ENCODE data around the gene TRPC4AP. TPM values are rescaled to one million over a fixed set of nuclear protein-coding genes. Genes with fewer than 3 reads are reported as not detected.

TRPC4AP gene
- total RNA-seq, 1 experiment from 2014 or later, result 48.6 TPM

DNA sequence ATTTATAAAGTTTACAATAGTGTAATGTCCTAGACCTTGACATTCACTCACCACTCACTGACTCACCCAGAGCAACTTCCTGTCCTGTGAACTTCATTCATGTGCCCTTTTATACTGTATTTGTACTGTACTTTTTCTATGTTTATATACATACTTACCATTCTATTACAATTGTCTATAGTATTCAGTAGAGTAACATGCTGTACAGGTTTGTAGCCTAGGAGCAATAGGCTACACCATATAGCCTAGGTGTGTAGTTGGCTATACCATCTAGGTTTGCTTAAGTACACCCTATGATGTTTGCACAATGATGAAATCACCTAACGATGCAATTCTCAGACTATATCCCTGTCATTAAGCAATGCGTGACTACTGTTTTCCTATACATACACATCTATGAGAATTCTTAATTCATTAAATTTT, 37.1 kb upstream of the TRPC4AP start:
- ATAC-seq (no peak), DNase-seq (ENCODE audit: low read depth, low spot score) (no peak)
- Histone ChIP-seq H3K9ac (ENCODE audit: low read length) (no peak overlapping the region), H3K9me2 (ENCODE audit: insufficient read depth) (no peaks in the 10 kb centered on the region), H3K27me3 (ENCODE audit: insufficient read depth, low read length) (no peaks in the 10 kb centered on the region), H3K4me1 (ENCODE audit: control insufficient read depth in 1 of 2, insufficient read depth in 2 of 2, low read length in 2 of 2) (no peaks in the 10 kb centered on the region), H2AFZ (ENCODE audit: low read depth, low read length, poor library complexity, severe bottlenecking) (no peak overlapping the region), H3K27ac (ENCODE audit: low read depth, low read length) (no peak overlapping the region), H3K79me2 (ENCODE audit: insufficient read depth, low read length) (no peaks in the 10 kb centered on the region), H3K4me3 (replicated peaks in 1 of 2; ENCODE audit: low read depth in 1 of 2, low read length in 2 of 2) (no peak overlapping the region), H3K9me3 (ENCODE audit: control insufficient read depth in 1 of 2, insufficient read depth in 1 of 2, low read depth in 1 of 2, low read length in 2 of 2) (no peaks in the 10 kb centered on the region), H3K4me2 (ENCODE audit: low read length) (no peak overlapping the region), H3K36me3 (ENCODE audit: control insufficient read depth in 1 of 2, insufficient read depth in 2 of 2, low read length in 2 of 2) (peaks cover 4 to 12% of the 10 kb centered on the region in 2 experiments), H4K20me1 (ENCODE audit: insufficient read depth) (no peaks in the 10 kb centered on the region)
- POLR2A ChIA-PET, result no interaction called here
- intact Hi-C loops (cut with micrococcal nuclease), result no loop called here
- TF ChIP-seq ZFX (IDR thresholded peaks at IDR 0.05), result no peak
- TF ChIP-seq SRF (IDR thresholded peaks at IDR 0.05; ENCODE audit: low read depth), result no peak
- no peak for TF ChIP-seq FOSL1 (IDR thresholded peaks at IDR 0.05; ENCODE audit: low read depth)
- no peak for TF ChIP-seq POLR2A (IDR thresholded peaks at IDR 0.05; ENCODE audit: borderline replicate concordance, extremely low read depth, insufficient read depth, insufficient read length)
- TF ChIP-seq, protein P1, sequence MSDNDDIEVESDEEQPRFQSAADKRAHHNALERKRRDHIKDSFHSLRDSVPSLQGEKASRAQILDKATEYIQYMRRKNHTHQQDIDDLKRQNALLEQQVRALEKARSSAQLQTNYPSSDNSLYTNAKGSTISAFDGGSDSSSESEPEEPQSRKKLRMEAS (IDR thresholded peaks at IDR 0.05), result no peak
- TF ChIP-seq TCF7L2 (IDR thresholded peaks at IDR 0.05; ENCODE audit: borderline replicate concordance, extremely low read depth, insufficient read depth, insufficient read length), result no peak
- TF ChIP-seq CBX3 (IDR thresholded peaks at IDR 0.05; ENCODE audit: low read depth), result no peak
- no peak for TF ChIP-seq CEBPB (IDR thresholded peaks at IDR 0.05; ENCODE audit: low read depth)
- TF ChIP-seq, protein P2, sequence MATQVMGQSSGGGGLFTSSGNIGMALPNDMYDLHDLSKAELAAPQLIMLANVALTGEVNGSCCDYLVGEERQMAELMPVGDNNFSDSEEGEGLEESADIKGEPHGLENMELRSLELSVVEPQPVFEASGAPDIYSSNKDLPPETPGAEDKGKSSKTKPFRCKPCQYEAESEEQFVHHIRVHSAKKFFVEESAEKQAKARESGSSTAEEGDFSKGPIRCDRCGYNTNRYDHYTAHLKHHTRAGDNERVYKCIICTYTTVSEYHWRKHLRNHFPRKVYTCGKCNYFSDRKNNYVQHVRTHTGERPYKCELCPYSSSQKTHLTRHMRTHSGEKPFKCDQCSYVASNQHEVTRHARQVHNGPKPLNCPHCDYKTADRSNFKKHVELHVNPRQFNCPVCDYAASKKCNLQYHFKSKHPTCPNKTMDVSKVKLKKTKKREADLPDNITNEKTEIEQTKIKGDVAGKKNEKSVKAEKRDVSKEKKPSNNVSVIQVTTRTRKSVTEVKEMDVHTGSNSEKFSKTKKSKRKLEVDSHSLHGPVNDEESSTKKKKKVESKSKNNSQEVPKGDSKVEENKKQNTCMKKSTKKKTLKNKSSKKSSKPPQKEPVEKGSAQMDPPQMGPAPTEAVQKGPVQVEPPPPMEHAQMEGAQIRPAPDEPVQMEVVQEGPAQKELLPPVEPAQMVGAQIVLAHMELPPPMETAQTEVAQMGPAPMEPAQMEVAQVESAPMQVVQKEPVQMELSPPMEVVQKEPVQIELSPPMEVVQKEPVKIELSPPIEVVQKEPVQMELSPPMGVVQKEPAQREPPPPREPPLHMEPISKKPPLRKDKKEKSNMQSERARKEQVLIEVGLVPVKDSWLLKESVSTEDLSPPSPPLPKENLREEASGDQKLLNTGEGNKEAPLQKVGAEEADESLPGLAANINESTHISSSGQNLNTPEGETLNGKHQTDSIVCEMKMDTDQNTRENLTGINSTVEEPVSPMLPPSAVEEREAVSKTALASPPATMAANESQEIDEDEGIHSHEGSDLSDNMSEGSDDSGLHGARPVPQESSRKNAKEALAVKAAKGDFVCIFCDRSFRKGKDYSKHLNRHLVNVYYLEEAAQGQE (IDR thresholded peaks at IDR 0.05; ENCODE audit: low read depth), result no peak
- no peak for TF ChIP-seq ELF1 (IDR thresholded peaks at IDR 0.05; ENCODE audit: borderline replicate concordance, low read depth)
- TF ChIP-seq ZNF274 (IDR thresholded peaks at IDR 0.05; ENCODE audit: low read depth, low read length), result no peak
- TF ChIP-seq POLR2AphosphoS5 (IDR thresholded peaks at IDR 0.05; ENCODE audit: low read depth, low read length), result no peak
- TF ChIP-seq JUND (IDR thresholded peaks at IDR 0.05), result no peak
- TF ChIP-seq, protein P3, sequence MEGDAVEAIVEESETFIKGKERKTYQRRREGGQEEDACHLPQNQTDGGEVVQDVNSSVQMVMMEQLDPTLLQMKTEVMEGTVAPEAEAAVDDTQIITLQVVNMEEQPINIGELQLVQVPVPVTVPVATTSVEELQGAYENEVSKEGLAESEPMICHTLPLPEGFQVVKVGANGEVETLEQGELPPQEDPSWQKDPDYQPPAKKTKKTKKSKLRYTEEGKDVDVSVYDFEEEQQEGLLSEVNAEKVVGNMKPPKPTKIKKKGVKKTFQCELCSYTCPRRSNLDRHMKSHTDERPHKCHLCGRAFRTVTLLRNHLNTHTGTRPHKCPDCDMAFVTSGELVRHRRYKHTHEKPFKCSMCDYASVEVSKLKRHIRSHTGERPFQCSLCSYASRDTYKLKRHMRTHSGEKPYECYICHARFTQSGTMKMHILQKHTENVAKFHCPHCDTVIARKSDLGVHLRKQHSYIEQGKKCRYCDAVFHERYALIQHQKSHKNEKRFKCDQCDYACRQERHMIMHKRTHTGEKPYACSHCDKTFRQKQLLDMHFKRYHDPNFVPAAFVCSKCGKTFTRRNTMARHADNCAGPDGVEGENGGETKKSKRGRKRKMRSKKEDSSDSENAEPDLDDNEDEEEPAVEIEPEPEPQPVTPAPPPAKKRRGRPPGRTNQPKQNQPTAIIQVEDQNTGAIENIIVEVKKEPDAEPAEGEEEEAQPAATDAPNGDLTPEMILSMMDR (IDR thresholded peaks at IDR 0.05 in 2 of 3, conservative IDR thresholded peaks at IDR 0.05 in 1 of 3; ENCODE audit: borderline replicate concordance in 1 of 3, insufficient read depth in 1 of 3, low read depth in 2 of 3, low read length in 2 of 3), result no peak
- TF ChIP-seq, protein P4, sequence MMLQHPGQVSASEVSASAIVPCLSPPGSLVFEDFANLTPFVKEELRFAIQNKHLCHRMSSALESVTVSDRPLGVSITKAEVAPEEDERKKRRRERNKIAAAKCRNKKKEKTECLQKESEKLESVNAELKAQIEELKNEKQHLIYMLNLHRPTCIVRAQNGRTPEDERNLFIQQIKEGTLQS (IDR thresholded peaks at IDR 0.05), result no peak
- TF ChIP-seq YY1 (IDR thresholded peaks at IDR 0.05; ENCODE audit: extremely low read depth, insufficient replicate concordance, low read depth, low read length), result no peak
- TF ChIP-seq, protein P5, sequence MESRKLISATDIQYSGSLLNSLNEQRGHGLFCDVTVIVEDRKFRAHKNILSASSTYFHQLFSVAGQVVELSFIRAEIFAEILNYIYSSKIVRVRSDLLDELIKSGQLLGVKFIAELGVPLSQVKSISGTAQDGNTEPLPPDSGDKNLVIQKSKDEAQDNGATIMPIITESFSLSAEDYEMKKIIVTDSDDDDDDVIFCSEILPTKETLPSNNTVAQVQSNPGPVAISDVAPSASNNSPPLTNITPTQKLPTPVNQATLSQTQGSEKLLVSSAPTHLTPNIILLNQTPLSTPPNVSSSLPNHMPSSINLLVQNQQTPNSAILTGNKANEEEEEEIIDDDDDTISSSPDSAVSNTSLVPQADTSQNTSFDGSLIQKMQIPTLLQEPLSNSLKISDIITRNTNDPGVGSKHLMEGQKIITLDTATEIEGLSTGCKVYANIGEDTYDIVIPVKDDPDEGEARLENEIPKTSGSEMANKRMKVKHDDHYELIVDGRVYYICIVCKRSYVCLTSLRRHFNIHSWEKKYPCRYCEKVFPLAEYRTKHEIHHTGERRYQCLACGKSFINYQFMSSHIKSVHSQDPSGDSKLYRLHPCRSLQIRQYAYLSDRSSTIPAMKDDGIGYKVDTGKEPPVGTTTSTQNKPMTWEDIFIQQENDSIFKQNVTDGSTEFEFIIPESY (IDR thresholded peaks at IDR 0.05; ENCODE audit: extremely low read depth, insufficient replicate concordance, low read length), result no peak
- no peak for TF ChIP-seq EGR1 (IDR thresholded peaks at IDR 0.05; ENCODE audit: low read depth)
- no peak for TF ChIP-seq EZH2 (IDR thresholded peaks at IDR 0.05)
- no peak for TF ChIP-seq SP1 (IDR thresholded peaks at IDR 0.05; ENCODE audit: low read depth)
- BruUV-seq (replicated peaks), result no TSS peak
- CTCF ChIA-PET, result no interaction called here
- RAD21 ChIA-PET (ENCODE audit: low non-redundant PET in 1 of 2, low total read pairs in 2 of 2, uncharacterized antibody in 2 of 2, unreplicated experiment in 2 of 2), result no interaction called here
